ENCODE measurements around the gene VSIG8.

VSIG8 gene

GRCh38 chr1:159883134-159883533, 20.7 kb upstream of the VSIG8 start:
- DNase-seq (ENCODE audit: low spot score) = no peak

DNA sequence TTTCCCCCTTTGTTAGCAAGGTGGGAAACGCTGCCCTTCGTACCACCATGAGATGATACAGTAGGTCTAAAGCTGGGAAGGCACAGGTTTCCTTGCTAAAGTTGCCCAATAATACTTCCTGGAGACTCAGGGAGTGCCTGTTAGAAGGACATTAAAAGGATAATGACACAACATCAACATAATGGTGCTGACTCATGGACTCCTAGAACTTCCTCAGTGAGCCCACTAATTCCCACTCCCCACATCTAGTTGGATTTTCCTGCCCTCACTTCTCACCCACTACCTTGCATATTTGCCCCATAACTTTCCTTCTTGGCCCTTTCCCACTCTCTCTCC, 20.0 kb upstream of the VSIG8 start:
- DNase-seq (ENCODE audit: low spot score) = no peak

GRCh38 chr1:159881622-159882526, 19.4 kb upstream of the VSIG8 start:
- no peak for DNase-seq (ENCODE audit: low spot score)

DNA sequence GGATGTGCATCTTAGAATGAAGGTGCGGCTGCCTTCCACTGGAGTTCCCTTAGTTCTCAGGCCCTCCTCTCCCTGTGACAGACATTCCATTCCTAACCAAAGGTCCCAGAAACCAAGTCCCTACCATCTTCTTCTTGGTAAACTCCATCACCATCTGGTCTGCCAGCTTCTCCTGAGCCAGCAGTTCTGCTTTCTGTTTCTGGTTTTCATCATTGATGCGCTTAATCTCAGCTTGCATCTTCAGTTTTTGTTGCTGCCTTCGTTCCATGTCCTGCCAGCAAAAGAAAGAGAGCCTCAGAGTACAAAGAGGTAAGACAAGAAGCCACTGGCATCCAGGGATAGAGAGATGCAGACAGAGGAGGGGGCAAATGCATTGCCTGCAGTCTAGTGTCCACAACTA, 18.0 kb upstream of the VSIG8 start:
- no peak for DNase-seq (ENCODE audit: low spot score)

DNA sequence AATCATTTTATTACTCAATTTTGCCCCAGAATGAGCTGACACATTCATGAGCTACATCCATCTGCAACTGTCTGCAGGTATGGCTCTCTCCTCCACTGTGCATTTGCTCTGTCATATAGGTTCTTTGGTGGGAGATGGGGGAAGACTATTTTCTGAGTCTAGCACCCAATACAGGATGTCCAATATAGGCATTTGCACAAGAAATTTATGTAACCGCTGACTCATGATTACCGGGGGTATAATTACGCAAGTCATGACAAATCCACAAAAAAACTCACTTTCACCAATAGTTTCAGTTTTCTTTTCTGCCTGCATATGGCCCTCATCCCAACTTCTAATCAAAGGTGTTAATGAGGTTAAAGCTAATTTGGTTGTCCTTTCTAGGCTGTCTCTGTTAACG, 17.5 kb upstream of the VSIG8 start:
- DNase-seq (ENCODE audit: low spot score) = no peak

DNA sequence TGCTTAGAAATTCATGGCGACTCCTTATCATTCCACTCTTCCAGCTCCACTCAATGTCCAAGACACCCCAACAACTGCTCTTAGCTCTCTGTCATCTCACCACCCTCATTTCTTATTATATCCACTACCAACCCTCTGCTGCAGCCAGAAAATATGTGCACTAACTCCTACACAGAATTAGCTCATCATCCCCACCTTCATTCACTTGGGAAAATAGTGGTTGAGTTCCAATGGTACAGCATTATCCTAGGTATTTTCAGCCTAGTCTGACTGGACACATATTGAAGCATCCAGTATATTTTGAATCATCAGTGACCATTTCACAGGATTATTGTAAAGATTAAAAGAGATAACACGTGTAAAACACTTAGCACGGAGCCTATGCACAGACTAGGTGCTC, 16.7 kb upstream of the VSIG8 start:
- DNase-seq (ENCODE audit: low spot score) = no peak

DNA sequence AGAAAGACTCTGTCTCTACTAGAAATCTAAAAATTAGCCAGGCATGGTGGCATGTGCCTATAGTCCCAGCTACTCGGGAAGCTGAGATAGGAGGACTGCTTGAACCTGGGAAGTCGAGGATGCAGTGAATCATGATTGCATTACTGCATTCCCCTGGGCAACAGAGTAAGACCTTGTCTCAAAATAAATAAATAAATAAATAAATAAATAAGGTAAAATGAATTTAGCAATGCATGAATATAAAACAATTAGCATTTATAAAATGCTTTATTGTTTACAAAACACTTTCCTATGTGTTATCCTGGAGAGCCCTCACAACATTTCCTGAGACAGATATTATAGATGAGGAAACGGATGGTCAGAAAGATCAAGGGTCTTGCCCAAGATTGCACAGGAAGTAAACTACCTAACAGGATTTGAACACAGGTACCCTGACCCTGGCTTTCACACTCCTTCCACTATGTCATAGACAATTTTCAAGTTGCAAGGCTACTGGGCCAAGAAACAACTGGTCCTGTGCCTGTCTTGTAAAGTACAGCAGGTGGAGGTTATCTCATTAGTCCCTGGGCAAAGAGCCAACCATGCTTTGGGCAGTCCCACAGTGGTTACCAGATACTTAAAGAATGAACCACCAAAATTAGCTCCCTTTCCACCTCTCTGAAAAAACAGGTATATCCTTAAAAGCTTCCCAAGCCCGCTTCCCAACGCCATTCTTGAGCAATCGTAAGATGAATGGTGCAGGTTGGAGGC, 15.4 kb upstream of the VSIG8 start:
- no peak for DNase-seq (ENCODE audit: low spot score)

GRCh38 chr1:159873530-159874143, 11.2 kb upstream of the VSIG8 start:
- DNase-seq (ENCODE audit: low spot score) = no peak

DNA sequence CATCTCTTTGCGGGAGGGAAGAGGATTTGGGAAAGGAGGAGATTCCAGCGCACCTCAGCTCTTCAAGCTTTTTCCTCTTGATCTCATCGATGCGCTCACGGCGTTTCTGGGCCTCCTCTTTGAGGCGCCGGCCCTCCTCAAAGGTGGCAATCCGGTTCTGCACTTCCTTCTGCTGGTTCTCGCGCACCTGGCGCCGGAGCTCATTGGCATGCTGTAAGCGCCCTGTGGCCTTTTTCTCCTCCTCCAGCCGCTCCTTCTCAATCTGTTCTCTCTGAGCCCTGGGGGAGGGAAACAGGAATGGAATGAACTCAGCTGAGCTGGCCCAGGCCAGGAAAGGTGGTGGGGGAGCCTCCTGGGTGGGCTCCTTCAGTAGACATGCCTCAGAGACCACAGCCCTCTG, 10.4 kb upstream of the VSIG8 start:
- DNase-seq (ENCODE audit: low spot score) = no peak

- no peak for DNase-seq (ENCODE audit: low spot score)
Measured at GRCh38 chr1:159870704-159871103, 8.2 kb upstream of the VSIG8 start.

DNA sequence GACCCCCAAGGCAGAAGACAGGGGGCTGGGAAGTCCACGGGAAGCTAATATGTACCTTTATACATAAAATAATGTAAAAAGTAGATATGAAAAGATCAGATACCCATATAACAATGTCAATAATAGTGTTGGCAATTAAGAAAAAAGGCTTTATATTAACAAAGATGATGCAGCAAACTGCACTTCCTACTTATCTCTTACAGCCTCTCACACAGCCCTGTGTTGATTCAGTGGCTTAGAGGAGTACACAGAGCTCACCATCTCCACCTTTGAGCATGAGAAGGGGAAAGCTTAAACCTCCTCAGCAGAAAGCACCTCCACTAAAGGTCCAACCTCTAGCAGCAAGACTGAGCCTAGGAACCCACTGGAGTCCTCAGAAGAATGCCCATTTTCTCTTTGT, 7.2 kb upstream of the VSIG8 start:
- no peak for DNase-seq (ENCODE audit: low spot score)

DNA sequence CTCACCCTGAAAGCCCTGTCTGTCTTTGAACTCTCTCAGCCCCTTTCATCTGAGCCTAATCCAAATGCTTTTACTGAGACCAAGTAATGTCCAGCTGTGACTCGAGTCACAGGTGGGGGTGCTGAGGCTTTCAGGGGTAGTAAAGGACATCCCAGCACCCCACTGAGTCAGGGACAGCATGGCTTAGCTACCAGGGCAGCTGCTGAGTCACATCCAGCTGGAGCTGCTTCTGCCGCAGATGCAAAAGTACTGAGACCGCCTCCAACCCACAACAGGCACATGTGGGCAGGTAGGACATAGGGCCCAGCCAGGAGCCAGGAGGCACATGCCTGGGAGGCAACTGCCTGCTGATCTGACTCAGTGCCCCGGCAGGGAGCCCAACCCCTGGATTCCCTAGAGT, 6.7 kb upstream of the VSIG8 start:
- DNase-seq (ENCODE audit: low spot score) = no peak

DNA sequence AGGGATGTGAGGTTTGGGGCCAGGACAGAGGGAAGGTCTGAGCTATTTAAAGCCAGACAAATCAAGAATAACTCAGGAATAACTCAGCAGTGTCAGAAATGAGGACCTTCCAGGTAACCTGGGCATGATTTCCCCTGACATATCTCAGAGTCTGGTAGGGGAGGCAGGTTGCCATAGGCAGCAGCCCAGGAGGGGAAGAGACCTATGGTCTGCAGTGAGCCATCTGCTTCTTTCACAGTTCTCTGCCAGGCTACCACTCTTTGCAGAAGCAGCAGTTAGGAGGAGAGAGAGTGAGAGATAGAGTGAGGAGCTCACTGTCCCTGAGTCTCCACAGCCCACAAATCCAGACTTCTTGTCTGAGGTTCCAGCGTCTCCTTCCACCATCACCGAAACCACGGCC, 6.3 kb upstream of the VSIG8 start:
- DNase-seq (ENCODE audit: low spot score) = no peak

- DNase-seq (ENCODE audit: low spot score) = no peak
Measured at GRCh38 chr1:159867664-159868026, 5.2 kb upstream of the VSIG8 start.

- DNase-seq (ENCODE audit: low spot score) = no peak
Measured at GRCh38 chr1:159866905-159867663, 4.6 kb upstream of the VSIG8 start.

DNA sequence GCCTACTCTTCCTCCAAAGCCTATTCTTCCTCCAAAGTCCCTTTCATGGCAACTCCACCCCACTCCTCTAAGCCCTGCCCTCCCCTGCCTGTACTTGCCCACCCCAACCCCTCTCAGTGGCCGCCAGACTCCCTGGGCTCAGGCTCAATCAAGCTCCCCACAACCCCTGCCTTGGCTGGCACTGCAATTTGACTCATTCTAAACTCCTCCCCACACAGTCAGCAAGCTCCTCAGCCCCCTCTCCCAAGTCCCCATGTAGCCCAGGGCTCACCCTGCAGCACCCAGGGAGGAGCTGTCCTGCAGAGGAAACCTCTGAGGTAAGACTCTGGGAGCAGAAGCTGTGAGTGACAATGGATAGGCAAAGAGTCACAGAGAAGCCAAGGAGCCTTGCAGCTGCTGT, 3.6 kb upstream of the VSIG8 start:
- DNase-seq (ENCODE audit: low spot score) = no peak

DNA sequence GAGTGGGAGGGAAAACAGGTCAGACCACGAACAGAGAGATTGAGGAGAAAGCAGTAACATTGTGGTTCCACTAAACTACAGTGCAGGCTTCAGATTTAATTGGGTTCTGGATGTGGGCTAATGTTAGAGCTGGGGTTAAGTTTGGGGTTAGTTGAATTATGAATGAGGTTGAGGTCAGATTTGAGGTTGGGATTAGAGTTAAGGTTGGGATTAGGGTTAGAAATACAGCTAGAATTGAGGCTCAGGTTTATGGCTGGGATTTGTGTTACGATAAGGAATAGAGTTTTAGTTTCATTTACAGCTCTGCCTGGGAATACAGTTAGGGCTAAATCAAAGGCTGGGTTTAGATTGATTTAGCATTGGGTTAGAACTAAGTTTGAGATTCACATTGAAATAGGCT, 1.8 kb upstream of the VSIG8 start:
- DNase-seq (ENCODE audit: low spot score) = no peak

GRCh38 chr1:159862031-159862430, 426 bp downstream of the VSIG8 start:
- no peak for DNase-seq (ENCODE audit: low spot score)

DNA sequence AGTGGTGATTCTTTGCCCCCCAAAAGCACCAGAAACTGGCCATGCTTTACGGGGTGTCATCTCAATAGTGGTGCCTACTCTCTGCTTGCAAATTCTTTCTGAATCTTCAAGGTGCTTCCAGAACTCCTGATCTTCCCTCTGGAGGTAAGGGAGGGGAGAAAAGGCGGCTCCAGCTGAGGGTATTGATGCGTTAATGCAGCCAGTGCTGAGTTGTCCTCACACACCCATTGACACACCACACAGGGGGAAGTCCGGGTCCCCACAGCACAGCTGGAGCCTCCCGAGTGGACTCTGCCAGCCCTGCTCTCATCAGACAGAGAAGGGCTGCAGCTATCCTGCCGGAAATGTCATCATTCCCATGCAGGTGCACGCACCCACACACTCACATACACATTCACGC, 1.2 kb downstream of the VSIG8 start:
- DNase-seq (ENCODE audit: low spot score) = no peak

DNA sequence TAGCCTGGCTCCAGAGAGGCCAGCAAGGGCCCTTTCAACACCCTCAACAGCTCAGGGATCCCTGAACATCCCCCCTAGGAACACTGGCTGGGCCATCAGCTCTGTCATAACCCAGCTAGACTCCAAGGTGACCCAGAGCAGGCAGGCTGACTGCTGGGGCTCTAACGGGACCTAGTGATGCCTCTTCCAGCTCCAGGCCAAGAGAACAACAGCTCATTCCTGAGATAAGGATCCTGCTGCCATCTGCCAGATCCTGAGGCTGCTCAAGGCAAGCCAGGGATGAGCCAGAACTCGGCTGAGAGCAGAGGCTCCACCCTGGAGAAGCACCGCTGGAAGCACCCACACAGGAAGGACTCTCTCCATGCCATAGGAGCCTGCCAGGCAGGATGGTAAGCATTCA, 2.0 kb downstream of the VSIG8 start:
- DNase-seq (ENCODE audit: low spot score) = no peak

DNA sequence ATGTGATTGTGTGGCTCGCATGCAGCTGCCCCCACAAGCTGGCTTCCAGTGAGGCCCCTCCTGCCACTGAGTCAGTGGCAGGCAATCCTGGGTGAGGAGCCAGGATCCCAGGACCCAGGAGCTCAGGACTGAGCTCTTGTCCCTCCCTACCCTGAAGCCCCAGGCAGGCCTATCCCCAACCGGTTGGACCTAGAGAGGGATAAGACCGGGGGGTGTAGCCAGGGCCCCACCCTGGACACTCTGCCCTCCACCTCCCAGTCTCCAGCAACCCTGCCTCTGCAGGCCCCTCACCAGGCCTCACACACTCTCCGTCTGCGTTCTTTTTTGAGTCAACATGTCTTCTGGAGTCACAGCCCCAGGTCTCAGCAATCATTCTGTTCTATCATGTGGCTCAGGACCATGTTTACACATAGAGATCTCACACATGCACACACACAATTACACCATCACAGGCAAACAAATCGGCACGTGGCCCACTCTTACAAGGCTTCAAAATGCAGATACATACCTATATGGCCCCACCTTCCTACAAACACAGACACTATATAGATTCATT, 2.6 kb downstream of the VSIG8 start:
- no peak for DNase-seq (ENCODE audit: low spot score)

DNA sequence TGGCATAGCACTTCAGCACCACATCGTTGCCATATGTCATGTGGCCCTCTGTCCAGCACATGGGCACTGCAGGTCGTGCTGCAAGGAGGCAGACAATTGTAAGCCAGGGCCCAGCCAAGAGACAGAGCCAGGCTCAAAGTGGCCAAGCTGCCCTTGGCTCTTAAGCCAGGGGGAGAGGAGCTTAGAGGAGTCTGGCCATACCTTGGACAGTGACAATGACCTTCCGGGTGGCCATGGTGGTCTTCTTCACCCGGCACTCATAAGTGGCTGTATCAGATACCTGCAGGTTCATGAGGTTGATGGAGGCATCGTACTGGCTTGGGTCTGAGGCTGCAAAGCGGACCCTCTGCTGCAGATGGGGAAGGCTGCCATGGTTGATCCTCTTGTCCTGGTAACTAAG, 4.6 kb downstream of the VSIG8 start:
- DNase-seq (ENCODE audit: low spot score) = no peak

All from globus pallidus (tissue), 1 donor.